Gastroesophageal sphincter (tissue), 4 donors: ENCODE data around the gene IQGAP3. TPM values are rescaled to one million over a fixed set of nuclear protein-coding genes. Genes with fewer than 3 reads are reported as not detected.

Experiments used
- ATAC-seq: fragments of 150-250 bp; one replicate; pipeline ENCODE4 v1.9.1; 2016; ENCODE audit warnings: mild to moderate bottlenecking, moderate library complexity
- H3K27ac ChIP-seq, 4 donors: fragments of 200-600 bp; sonication (generic) in 3 of 4; 1 replicate in 3 of 4; 2 replicates in 1 of 4; pipeline ENCODE4 v1.5.1; 2016 to 2019
- H3K27me3 ChIP-seq: fragments of 200-600 bp; sonication (generic); one replicate; pipeline ENCODE4 v1.5.1; 2019
- H3K36me3 ChIP-seq, 2 donors: fragments of 200-600 bp; sonication (generic); one replicate each; pipeline ENCODE4 v1.5.1; 2019; ENCODE audit warnings: control low read depth in 1 of 2
- H3K4me1 ChIP-seq, 3 donors: fragments of 200-600 bp; sonication (generic); 1 replicate in 2 of 3; 2 replicates in 1 of 3; pipeline ENCODE4 v1.5.1; 2016 to 2019; ENCODE audit warnings: control low read depth in 2 of 3
- H3K4me3 ChIP-seq, 2 donors: fragments of 200-600 bp; sonication (generic); one replicate each; pipeline ENCODE4 v1.5.1; 2019; ENCODE audit warnings: mild to moderate bottlenecking in 1 of 2, moderate library complexity in 1 of 2
- H3K9me3 ChIP-seq, 3 donors: fragments of 200-600 bp; sonication (generic); one replicate each; pipeline ENCODE4 v1.5.1; 2017 to 2019; ENCODE audit warnings: control low read depth in 2 of 3
- EP300 ChIP-seq: sonication (generic); formaldehyde crosslinking; IDR thresholded peaks from one replicate; pipeline ENCODE4 v1.6.1; 2017; ENCODE audit warnings: antibody characterized with exemption, mild to moderate bottlenecking
- POLR2A ChIP-seq, 2 donors: fragments of 450-650 bp; IDR thresholded peaks; one replicate each; pipeline ENCODE4 v1.6.1; 2017; ENCODE audit warnings: antibody characterized with exemption in 2 of 2, mild to moderate bottlenecking in 2 of 2, moderate library complexity in 1 of 2
- POLR2AphosphoS5 ChIP-seq: sonication (generic); formaldehyde crosslinking; IDR thresholded peaks from one replicate; pipeline ENCODE4 v1.6.1; 2017; ENCODE audit warnings: antibody characterized with exemption
- WGBS, 2 donors: methylation state at CpG; one replicate each; pipeline ENCODE4 v1.1.5; 2018; ENCODE audit warnings: low coverage in 1 of 2; 5-methylcytosine and 5-hydroxymethylcytosine counted together
- total RNA-seq, 4 donors: library from RNA; depleted of rRNA; stranded (reverse); fragments of >200 nt; gene quantifications; one replicate each; pipeline ENCODE4 v1.1.0, GENCODE V29; 2016
- TF ChIP-seq, protein P1 (sequence below), 4 experiments: fragments of 200-600 bp in 2 of 4; fragments of 450-650 bp in 2 of 4; sonication (generic) in 1 of 4; IDR thresholded peaks; one replicate each; pipeline ENCODE4 v1.5.1; 2017 to 2019; ENCODE audit warnings: antibody characterized with exemption in 4 of 4, mild to moderate bottlenecking in 2 of 4, moderate library complexity in 2 of 4

IQGAP3 gene
- total RNA-seq, 4 donors from 2014 or later: 0.27 to 0.58 (median 0.42) TPM; not detected in 1

DNA sequence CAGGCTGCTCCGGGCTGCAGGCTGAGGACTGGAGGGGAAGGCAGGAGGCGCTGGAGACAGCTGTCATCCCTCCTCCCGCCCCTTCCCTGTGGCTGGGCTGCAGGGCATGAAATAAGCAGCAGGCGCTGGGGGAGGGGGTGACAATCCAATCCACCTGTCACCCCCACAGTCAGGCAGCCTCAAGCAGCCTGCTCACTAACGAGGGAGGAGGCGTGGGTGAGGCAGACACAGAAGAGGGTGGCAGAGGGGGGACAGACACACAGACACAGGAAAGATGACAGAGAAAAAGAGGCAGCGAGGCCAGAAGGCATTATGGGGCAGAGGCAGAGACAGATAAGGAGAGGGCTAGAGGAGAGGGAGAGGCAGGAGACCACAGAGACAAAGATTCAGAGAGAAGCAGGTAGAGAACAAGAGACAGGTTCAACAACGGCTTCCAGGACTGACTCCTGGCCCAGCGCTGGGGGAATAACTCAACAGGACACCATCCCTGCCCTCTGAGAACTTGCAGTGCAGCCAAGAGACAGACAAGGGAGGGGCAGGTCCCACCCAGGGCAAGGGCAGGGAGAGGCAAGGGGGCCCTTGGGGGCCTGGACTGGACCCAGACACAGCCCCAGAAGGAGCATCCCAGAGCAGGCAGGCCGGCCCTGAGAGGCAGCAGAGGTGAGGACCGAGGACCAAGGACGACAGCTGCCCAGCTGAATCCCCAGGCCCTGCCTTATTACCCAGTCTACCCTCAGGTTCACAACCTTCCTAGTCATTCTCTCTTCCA, 83.0 kb downstream of the IQGAP3 start:
- Histone ChIP-seq H3K27me3 (no peaks in the 10 kb centered on the region), H3K4me1 (peaks cover 19 to 100% (median 81%) of the 10 kb centered on the region in 3 donors), H3K27ac (peak overlapping the region; percentile 40 to 100 (median 98)), H3K36me3 (no peaks in the 10 kb centered on the region), H3K9me3 (no peaks in the 10 kb centered on the region), H3K4me3 (peak overlapping the region in 1 of 2 donors; percentile 37)
- WGBS, 2 donors: 4 to 9% methylated on average over 3 to 5 of the region's 12 CpGs
- peak; percentile 51 for ATAC-seq
- TF ChIP-seq EP300 (no peak), POLR2A (IDR thresholded peaks at IDR 0.05) (no peak), POLR2AphosphoS5 (no peak)
- TF ChIP-seq, protein P1, sequence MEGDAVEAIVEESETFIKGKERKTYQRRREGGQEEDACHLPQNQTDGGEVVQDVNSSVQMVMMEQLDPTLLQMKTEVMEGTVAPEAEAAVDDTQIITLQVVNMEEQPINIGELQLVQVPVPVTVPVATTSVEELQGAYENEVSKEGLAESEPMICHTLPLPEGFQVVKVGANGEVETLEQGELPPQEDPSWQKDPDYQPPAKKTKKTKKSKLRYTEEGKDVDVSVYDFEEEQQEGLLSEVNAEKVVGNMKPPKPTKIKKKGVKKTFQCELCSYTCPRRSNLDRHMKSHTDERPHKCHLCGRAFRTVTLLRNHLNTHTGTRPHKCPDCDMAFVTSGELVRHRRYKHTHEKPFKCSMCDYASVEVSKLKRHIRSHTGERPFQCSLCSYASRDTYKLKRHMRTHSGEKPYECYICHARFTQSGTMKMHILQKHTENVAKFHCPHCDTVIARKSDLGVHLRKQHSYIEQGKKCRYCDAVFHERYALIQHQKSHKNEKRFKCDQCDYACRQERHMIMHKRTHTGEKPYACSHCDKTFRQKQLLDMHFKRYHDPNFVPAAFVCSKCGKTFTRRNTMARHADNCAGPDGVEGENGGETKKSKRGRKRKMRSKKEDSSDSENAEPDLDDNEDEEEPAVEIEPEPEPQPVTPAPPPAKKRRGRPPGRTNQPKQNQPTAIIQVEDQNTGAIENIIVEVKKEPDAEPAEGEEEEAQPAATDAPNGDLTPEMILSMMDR (IDR thresholded peaks at IDR 0.05): peak in 2 of 4 experiments; percentile 15 to 67

- Histone ChIP-seq H3K4me3 (peak overlapping the region in 1 of 2 donors; percentile 37), H3K4me1 (peaks cover 14 to 100% (median 81%) of the 10 kb centered on the region in 3 donors), H3K36me3 (no peaks in the 10 kb centered on the region), H3K27me3 (no peaks in the 10 kb centered on the region), H3K9me3 (no peaks in the 10 kb centered on the region), H3K27ac (peak overlapping the region in 3 of 4 donors; percentile 96 to 100 (median 99))
- no peak for ATAC-seq
- no peak for TF ChIP-seq POLR2A (IDR thresholded peaks at IDR 0.05)
- TF ChIP-seq POLR2AphosphoS5: no peak
- no peak for TF ChIP-seq EP300
- TF ChIP-seq, protein P1 (IDR thresholded peaks at IDR 0.05): no peak
- WGBS, 2 donors: 29 to 50% methylated on average over 2 to 4 of the region's 5 CpGs
Observed at GRCh38 chr1:156488566-156489165, 83.7 kb downstream of the IQGAP3 start.

GRCh38 chr1:156487862-156488261, 84.5 kb downstream of the IQGAP3 start:
- H3K9me3 ChIP-seq: no peaks in the 10 kb centered on the region
- TF ChIP-seq, protein P1 (IDR thresholded peaks at IDR 0.05): no peak
- no peak for TF ChIP-seq POLR2A (IDR thresholded peaks at IDR 0.05)
- no peak for TF ChIP-seq POLR2AphosphoS5
- no peak for TF ChIP-seq EP300
- H3K27me3 ChIP-seq: no peaks in the 10 kb centered on the region
- no peak overlapping the region for H3K4me3 ChIP-seq
- peak overlapping the region in 3 of 4 donors; percentile 96 to 100 (median 99) for H3K27ac ChIP-seq
- peaks cover 12 to 100% (median 80%) of the 10 kb centered on the region in 3 donors for H3K4me1 ChIP-seq
- H3K36me3 ChIP-seq: peaks cover 0 to 7% of the 10 kb centered on the region in 2 donors
- no peak for ATAC-seq
- WGBS, 2 donors: 50 to 83% methylated on average over 1 to 2 of the region's 4 CpGs

GRCh38 chr1:156486421-156487344, 85.7 kb downstream of the IQGAP3 start:
- H3K9me3 ChIP-seq: no peaks in the 10 kb centered on the region
- H3K4me3 ChIP-seq: no peak overlapping the region
- H3K36me3 ChIP-seq: peaks cover 0 to 19% of the 10 kb centered on the region in 2 donors
- H3K4me1 ChIP-seq: peaks cover 12 to 100% (median 70%) of the 10 kb centered on the region in 3 donors
- ATAC-seq: no peak
- TF ChIP-seq, protein P1 (IDR thresholded peaks at IDR 0.05): no peak
- no peak for TF ChIP-seq POLR2AphosphoS5
- no peak for TF ChIP-seq EP300
- TF ChIP-seq POLR2A (IDR thresholded peaks at IDR 0.05): no peak
- WGBS, 2 donors: 86 to 92% methylated on average over 2 to 3 of the region's 7 CpGs
- H3K27ac ChIP-seq: peak overlapping the region in 3 of 4 donors; percentile 96 to 100 (median 99)
- no peaks in the 10 kb centered on the region for H3K27me3 ChIP-seq
